ENCODE results near the gene PRSS8.

GRCh38 chr16:31084584-31085302, 50.8 kb downstream of the PRSS8 start:
- TF ChIP-seq CTCF (conservative IDR thresholded peaks at IDR 0.05) (no peak), EZH2 (IDR thresholded peaks at IDR 0.05; ENCODE audit: low read depth) (no peak)
